ENCODE measurements around the gene CORT. TPM values are rescaled to one million over a fixed set of nuclear protein-coding genes. Genes with fewer than 3 reads are reported as not detected.

CORT gene
- total RNA-seq, 1 experiment from 2014 or later, result not detected

DNA sequence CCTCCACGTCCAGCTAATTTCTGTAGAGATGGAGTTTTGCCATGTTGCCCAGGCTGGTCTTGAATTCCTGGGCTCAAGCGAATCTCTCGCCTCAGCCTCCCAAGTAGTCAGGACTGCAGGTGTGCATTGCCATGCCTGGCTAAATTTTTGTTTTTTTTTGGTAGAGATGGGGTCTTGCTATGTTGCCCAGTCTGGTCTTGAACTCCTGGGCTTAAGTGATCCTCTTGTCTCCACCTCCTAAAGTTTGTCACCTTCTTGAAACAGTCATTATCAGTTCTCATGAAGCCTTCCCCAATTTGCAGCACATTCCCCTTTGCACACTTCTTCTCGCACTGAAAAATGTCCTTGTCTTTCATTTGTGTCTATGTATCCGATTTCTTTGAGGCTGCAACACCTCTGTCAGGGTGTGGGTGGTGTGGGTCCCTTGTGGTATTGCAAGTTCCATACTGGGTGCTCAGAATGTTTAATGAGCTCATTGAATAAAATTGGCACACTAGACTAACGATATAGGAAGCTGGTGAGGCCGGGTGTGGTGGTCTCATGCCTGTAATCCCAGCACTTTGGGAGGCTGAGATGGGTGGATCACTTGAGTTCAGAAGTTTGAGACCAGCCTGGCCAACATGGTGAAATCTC, 2.9 kb upstream of the CORT start:
- no peaks in the 10 kb centered on the region for H3K9me3 ChIP-seq
- CTCF ChIA-PET, result no interaction called here
- H3K4me3 ChIP-seq (ENCODE audit: low read depth, low read length), result no peak overlapping the region
- TF ChIP-seq, protein P1, sequence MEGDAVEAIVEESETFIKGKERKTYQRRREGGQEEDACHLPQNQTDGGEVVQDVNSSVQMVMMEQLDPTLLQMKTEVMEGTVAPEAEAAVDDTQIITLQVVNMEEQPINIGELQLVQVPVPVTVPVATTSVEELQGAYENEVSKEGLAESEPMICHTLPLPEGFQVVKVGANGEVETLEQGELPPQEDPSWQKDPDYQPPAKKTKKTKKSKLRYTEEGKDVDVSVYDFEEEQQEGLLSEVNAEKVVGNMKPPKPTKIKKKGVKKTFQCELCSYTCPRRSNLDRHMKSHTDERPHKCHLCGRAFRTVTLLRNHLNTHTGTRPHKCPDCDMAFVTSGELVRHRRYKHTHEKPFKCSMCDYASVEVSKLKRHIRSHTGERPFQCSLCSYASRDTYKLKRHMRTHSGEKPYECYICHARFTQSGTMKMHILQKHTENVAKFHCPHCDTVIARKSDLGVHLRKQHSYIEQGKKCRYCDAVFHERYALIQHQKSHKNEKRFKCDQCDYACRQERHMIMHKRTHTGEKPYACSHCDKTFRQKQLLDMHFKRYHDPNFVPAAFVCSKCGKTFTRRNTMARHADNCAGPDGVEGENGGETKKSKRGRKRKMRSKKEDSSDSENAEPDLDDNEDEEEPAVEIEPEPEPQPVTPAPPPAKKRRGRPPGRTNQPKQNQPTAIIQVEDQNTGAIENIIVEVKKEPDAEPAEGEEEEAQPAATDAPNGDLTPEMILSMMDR (IDR thresholded peaks at IDR 0.05; ENCODE audit: insufficient read depth in 1 of 2, low read depth in 1 of 2, low read length in 1 of 2, severe bottlenecking in 1 of 2, unreplicated experiment in 1 of 2), result no peak
- no peaks in the 10 kb centered on the region for H3K27me3 ChIP-seq (replicated peaks; ENCODE audit: control insufficient read depth, insufficient read depth, low read length)
- H3K4me3 Mint-ChIP-seq (ENCODE audit: unreplicated experiment), result no peak overlapping the region
- H3K36me3 Mint-ChIP-seq (ENCODE audit: insufficient read depth, unreplicated experiment), result peaks cover 5% of the 10 kb centered on the region
- H3K9me3 Mint-ChIP-seq (ENCODE audit: unreplicated experiment), result no peaks in the 10 kb centered on the region
- no peaks in the 10 kb centered on the region for H3K27me3 Mint-ChIP-seq (ENCODE audit: insufficient read depth, unreplicated experiment)
- H3K4me1 Mint-ChIP-seq (ENCODE audit: low read depth, unreplicated experiment), result no peaks in the 10 kb centered on the region
- intact Hi-C loops (cut with micrococcal nuclease; ENCODE audit: unreplicated experiment), result no loop called here
- H3K4me1 ChIP-seq, result no peaks in the 10 kb centered on the region
- DNase-seq, result no peak
- no peaks in the 10 kb centered on the region for H3K36me3 ChIP-seq (ENCODE audit: control insufficient read depth, insufficient read depth, low read length)
- POLR2A ChIA-PET, result no interaction called here
- H3K27ac Mint-ChIP-seq (ENCODE audit: unreplicated experiment), result no peak overlapping the region
- BruUV-seq (replicated peaks), result no TSS peak

DNA sequence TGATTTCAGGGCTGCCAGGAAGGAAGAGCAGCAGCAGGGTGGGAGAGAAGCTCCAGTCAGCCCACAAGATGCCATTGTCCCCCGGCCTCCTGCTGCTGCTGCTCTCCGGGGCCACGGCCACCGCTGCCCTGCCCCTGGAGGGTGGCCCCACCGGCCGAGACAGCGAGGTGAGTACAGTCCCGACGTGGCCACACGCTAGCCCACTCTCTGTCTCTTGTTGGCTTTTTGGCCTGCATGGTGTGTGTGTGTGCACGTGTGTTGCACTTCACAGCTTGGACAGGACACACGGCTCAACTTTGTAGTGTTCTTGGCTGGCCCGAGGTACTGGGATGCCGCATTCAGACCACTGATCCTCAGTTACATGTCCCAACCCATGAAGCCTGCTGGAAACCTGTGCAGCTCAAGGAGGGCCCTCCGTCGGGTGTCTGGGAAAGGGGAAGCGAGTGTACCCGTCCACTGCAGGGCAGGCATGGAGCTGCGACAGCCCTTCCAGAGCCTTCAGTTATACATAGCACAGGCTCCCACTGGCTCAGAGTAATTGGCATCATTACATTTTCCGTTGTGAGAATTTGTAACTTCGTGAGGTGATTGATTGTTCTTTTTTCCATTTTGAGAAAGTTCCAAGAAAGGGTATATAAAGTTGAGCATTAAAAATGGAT, 454 bp downstream of the CORT start:
- no peak overlapping the region for H3K4me3 ChIP-seq (ENCODE audit: low read depth, low read length)
- H3K36me3 ChIP-seq (ENCODE audit: control insufficient read depth, insufficient read depth, low read length), result no peaks in the 10 kb centered on the region
- intact Hi-C loops (cut with micrococcal nuclease; ENCODE audit: unreplicated experiment), result no loop called here
- ChIA-PET POLR2A (no interaction called here), CTCF (interaction anchor here (1.0 kb wide), 1 partner anchor 20 kb away, joined by 3 read pairs; the partner anchor contains the start of gene CENPS)
- Mint-ChIP-seq H3K36me3 (ENCODE audit: insufficient read depth, unreplicated experiment) (no peaks in the 10 kb centered on the region), H3K9me3 (ENCODE audit: unreplicated experiment) (no peaks in the 10 kb centered on the region), H3K4me3 (ENCODE audit: unreplicated experiment) (no peak overlapping the region), H3K27me3 (ENCODE audit: insufficient read depth, unreplicated experiment) (no peaks in the 10 kb centered on the region), H3K4me1 (ENCODE audit: low read depth, unreplicated experiment) (no peaks in the 10 kb centered on the region), H3K27ac (ENCODE audit: unreplicated experiment) (no peak overlapping the region)
- H3K9me3 ChIP-seq, result no peaks in the 10 kb centered on the region
- TF ChIP-seq, protein P1 (IDR thresholded peaks at IDR 0.05; ENCODE audit: insufficient read depth in 1 of 2, low read depth in 1 of 2, low read length in 1 of 2, severe bottlenecking in 1 of 2, unreplicated experiment in 1 of 2), result no peak
- H3K4me1 ChIP-seq, result no peaks in the 10 kb centered on the region
- no TSS peak for BruUV-seq (replicated peaks)
- DNase-seq, result no peak
- H3K27me3 ChIP-seq (replicated peaks; ENCODE audit: control insufficient read depth, insufficient read depth, low read length), result no peaks in the 10 kb centered on the region

DNA sequence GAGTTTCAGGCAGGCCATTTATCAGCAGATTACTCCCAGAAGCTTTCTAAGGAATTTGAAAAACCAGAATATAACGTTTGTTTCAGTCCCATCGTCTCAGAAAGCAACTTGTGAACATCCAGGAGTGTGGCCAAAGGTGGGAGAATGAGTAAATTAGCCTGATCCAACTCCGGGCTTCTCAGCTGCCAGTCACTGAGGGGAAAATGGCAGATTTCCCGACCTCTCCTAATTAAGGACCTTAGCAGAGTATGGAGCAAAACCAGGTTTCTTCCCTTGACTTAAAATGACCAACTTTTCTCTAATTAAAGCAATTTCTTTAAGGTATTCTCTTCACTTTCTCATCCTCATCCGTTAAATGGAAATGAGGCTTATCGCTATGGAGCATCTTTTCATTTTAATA, 1.0 kb downstream of the CORT start:
- CTCF ChIA-PET, result no interaction called here
- H3K9me3 ChIP-seq, result no peaks in the 10 kb centered on the region
- Mint-ChIP-seq H3K27me3 (ENCODE audit: insufficient read depth, unreplicated experiment) (no peaks in the 10 kb centered on the region), H3K36me3 (ENCODE audit: insufficient read depth, unreplicated experiment) (peaks cover 3% of the 10 kb centered on the region), H3K9me3 (ENCODE audit: unreplicated experiment) (no peaks in the 10 kb centered on the region), H3K27ac (ENCODE audit: unreplicated experiment) (no peak overlapping the region), H3K4me3 (ENCODE audit: unreplicated experiment) (no peak overlapping the region), H3K4me1 (ENCODE audit: low read depth, unreplicated experiment) (no peaks in the 10 kb centered on the region)
- TF ChIP-seq, protein P1 (IDR thresholded peaks at IDR 0.05; ENCODE audit: insufficient read depth in 1 of 2, low read depth in 1 of 2, low read length in 1 of 2, severe bottlenecking in 1 of 2, unreplicated experiment in 1 of 2), result no peak
- intact Hi-C loops (cut with micrococcal nuclease; ENCODE audit: unreplicated experiment), result no loop called here
- no peak for DNase-seq
- no TSS peak for BruUV-seq (replicated peaks)
- H3K27me3 ChIP-seq (replicated peaks; ENCODE audit: control insufficient read depth, insufficient read depth, low read length), result no peaks in the 10 kb centered on the region
- POLR2A ChIA-PET, result no interaction called here
- H3K36me3 ChIP-seq (ENCODE audit: control insufficient read depth, insufficient read depth, low read length), result no peaks in the 10 kb centered on the region
- no peaks in the 10 kb centered on the region for H3K4me1 ChIP-seq
- H3K4me3 ChIP-seq (ENCODE audit: low read depth, low read length), result no peak overlapping the region
